Vagina (tissue), 2 donors: ENCODE data around the gene TSPAN14. TPM values are rescaled to one million over a fixed set of nuclear protein-coding genes. Genes with fewer than 3 reads are reported as not detected.
A peak's percentile ranks its signal among the peaks of the same experiment; 100 is the strongest.

ENCODE experiments used
- DNase-seq, 2 donors: peaks; one replicate each; pipeline ENCODE4 v3.0.0-alpha.2; 2017; ENCODE audit errors: extremely low spot score in 2 of 2
- H3K27ac ChIP-seq: fragments of 200-600 bp; sonication (generic); one replicate; pipeline ENCODE4 v1.5.1; 2019
- H3K27me3 ChIP-seq: fragments of 200-600 bp; sonication (generic); one replicate; pipeline ENCODE4 v1.5.1; 2019
- H3K36me3 ChIP-seq, 2 donors: fragments of 200-600 bp; sonication (generic); one replicate each; pipeline ENCODE4 v1.5.1; 2017 to 2019
- H3K4me1 ChIP-seq: fragments of 200-600 bp; sonication (generic); one replicate; pipeline ENCODE4 v1.5.1; 2019
- H3K4me3 ChIP-seq, 2 donors: fragments of 200-600 bp; sonication (generic); 1 replicate in 1 of 2; 2 replicates in 1 of 2; pipeline ENCODE4 v1.5.1; 2016 to 2019
- H3K9me3 ChIP-seq: fragments of 200-600 bp; sonication (generic); one replicate; pipeline ENCODE4 v1.5.1; 2019
- CTCF ChIP-seq, 3 experiments: fragments of 450-650 bp in 2 of 3; fragments of 200-600 bp in 1 of 3; sonication (generic) in 1 of 3; IDR thresholded peaks; one replicate each; pipeline ENCODE4 v1.5.1; 2017 to 2019; ENCODE audit warnings: antibody characterized with exemption in 3 of 3, mild to moderate bottlenecking in 2 of 3, moderate library complexity in 2 of 3
- POLR2A ChIP-seq, 2 donors: fragments of 450-650 bp; IDR thresholded peaks; one replicate each; pipeline ENCODE4 v1.6.1; 2017; ENCODE audit warnings: antibody characterized with exemption in 2 of 2, mild to moderate bottlenecking in 2 of 2, moderate library complexity in 2 of 2
- POLR2AphosphoS5 ChIP-seq, 2 donors: sonication (generic); formaldehyde crosslinking; IDR thresholded peaks; one replicate each; pipeline ENCODE4 v1.9.0; 2017; ENCODE audit warnings: antibody characterized with exemption in 2 of 2, mild to moderate bottlenecking in 2 of 2, low read depth in 1 of 2; ENCODE audit not compliant: insufficient read depth in 1 of 2
- intact Hi-C: fragments of 100-400 bp; cut with DNase I; formaldehyde crosslinking; loops from one replicate; pipeline ENCODE4 v1.15.1; 2023
- total RNA-seq: library from RNA; depleted of rRNA; stranded (reverse); fragments of >200 nt; gene quantifications from one replicate; pipeline ENCODE4 v1.2.3, GENCODE V29; 2016

The TSPAN14 gene
- total RNA-seq, 1 donor from 2014 or later, result 98.0 TPM

DNA sequence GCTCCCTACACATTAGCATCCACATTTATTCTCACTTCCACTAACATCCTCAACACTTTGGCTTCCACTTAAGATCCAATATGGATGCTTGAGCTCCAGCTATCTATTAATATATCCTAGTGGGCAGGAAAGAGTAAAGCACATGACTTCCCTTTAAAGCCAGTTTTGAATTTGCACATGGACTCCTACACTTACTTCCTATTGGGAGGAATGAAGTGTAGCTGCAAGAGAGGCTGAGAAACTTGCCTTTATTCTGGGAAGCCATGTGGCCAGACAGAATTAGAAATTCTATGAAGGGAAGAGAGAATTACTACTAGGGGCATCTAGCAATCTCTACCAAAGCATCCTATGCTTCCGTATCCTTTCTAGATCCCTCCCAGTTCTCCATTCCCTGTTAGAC lies 3.0 kb upstream of the TSPAN14 start:
- intact Hi-C loops, result no loop called here
- TF ChIP-seq CTCF (IDR thresholded peaks at IDR 0.05), result no peak
- no peak for TF ChIP-seq POLR2A (IDR thresholded peaks at IDR 0.05)
- no peak for TF ChIP-seq POLR2AphosphoS5 (IDR thresholded peaks at IDR 0.05; ENCODE audit: insufficient read depth in 1 of 2, low read depth in 1 of 2)

DNA sequence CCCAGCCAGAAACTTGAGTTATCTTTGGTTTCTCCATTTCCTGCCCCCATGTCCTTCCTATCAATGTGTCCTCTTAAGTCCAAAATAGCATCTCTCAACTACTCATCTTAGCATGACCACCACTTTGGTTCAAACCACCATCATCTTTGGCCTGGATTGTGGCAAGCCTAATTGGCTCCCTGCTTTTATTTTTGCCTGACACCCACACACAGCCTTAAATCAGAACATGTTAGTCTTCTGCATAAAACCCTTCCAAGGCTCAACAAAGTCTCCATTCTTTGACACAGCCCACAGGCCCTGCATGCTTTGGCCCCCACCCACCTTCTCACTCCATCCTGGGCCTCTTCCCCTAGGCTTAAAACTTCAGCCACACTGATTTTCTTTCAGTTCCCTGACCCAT lies 2.0 kb upstream of the TSPAN14 start:
- no peak for TF ChIP-seq POLR2A (IDR thresholded peaks at IDR 0.05)
- no peak for TF ChIP-seq POLR2AphosphoS5 (IDR thresholded peaks at IDR 0.05; ENCODE audit: insufficient read depth in 1 of 2, low read depth in 1 of 2)
- no peak for TF ChIP-seq CTCF (IDR thresholded peaks at IDR 0.05)
- no peak for DNase-seq
- intact Hi-C loops, result no loop called here
- Histone ChIP-seq H3K4me1 (peaks cover 37% of the 10 kb centered on the region), H3K27me3 (no peaks in the 10 kb centered on the region), H3K4me3 (no peak overlapping the region), H3K27ac (peak overlapping the region; percentile 93), H3K36me3 (no peaks in the 10 kb centered on the region), H3K9me3 (no peaks in the 10 kb centered on the region)

More for the DNA sequence above, 3.0 kb upstream of the TSPAN14 start:
- Histone ChIP-seq H3K27ac (no peak overlapping the region), H3K9me3 (no peaks in the 10 kb centered on the region), H3K4me1 (peaks cover 27% of the 10 kb centered on the region), H3K4me3 (no peak overlapping the region), H3K36me3 (no peaks in the 10 kb centered on the region), H3K27me3 (no peaks in the 10 kb centered on the region)
- DNase-seq, result no peak

GRCh38 chr10:80452640-80453039 lies 1.5 kb upstream of the TSPAN14 start:
- Histone ChIP-seq H3K4me3 (no peak overlapping the region), H3K27me3 (no peaks in the 10 kb centered on the region), H3K36me3 (no peaks in the 10 kb centered on the region), H3K4me1 (peaks cover 43% of the 10 kb centered on the region), H3K9me3 (no peaks in the 10 kb centered on the region), H3K27ac (peak overlapping the region; percentile 93)
- intact Hi-C loops, result no loop called here
- no peak for DNase-seq
- TF ChIP-seq POLR2A (IDR thresholded peaks at IDR 0.05), result no peak
- no peak for TF ChIP-seq POLR2AphosphoS5 (IDR thresholded peaks at IDR 0.05; ENCODE audit: insufficient read depth in 1 of 2, low read depth in 1 of 2)
- no peak for TF ChIP-seq CTCF (IDR thresholded peaks at IDR 0.05)

- intact Hi-C loops, result no loop called here
- Histone ChIP-seq H3K27me3 (no peaks in the 10 kb centered on the region), H3K9me3 (no peaks in the 10 kb centered on the region), H3K4me3 (peak overlapping the region; percentile 48 to 86), H3K36me3 (no peaks in the 10 kb centered on the region), H3K4me1 (peaks cover 49% of the 10 kb centered on the region), H3K27ac (peak overlapping the region; percentile 93)
- no peak for TF ChIP-seq CTCF (IDR thresholded peaks at IDR 0.05)
- no peak for TF ChIP-seq POLR2AphosphoS5 (IDR thresholded peaks at IDR 0.05; ENCODE audit: insufficient read depth in 1 of 2, low read depth in 1 of 2)
- no peak for DNase-seq
Observed at GRCh38 chr10:80453056-80453841, 861 bp upstream of the TSPAN14 start.
